NCI-H1092 treated with DMSO at 0.1 percent for 48 hours (cell line): ENCODE results near the gene TFAP2C.
"Not testable (repeated sequence)": the region's sequence is repeated elsewhere in the genome, so short reads cannot be mapped to it uniquely, and the experiment has no call there.

Source experiments
- DNase-seq: peaks from one replicate; lab custom pipeline; 2025; lab: John Stamatoyannopoulos, UW

The TFAP2C gene

DNA sequence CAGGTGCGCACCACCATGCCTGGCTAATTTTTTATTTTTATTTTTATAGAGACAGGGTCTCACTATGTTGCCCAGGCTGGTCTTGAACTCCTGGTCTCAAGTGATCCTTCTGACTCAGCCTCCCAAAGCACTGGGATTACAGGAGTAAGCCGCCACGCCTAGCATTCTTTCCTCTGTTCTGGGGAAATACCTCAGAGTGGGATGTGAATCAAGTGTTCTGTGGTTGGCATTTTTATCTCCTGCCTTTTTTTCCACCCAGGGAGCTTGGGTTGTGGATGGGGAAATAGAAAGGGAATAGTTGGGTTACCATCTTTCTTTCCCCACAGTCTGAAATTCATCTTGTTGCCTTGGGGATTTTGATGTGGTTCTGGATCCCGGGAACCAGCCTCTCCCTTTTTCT, 24.1 kb downstream of the TFAP2C start:
- no peak for DNase-seq

DNA sequence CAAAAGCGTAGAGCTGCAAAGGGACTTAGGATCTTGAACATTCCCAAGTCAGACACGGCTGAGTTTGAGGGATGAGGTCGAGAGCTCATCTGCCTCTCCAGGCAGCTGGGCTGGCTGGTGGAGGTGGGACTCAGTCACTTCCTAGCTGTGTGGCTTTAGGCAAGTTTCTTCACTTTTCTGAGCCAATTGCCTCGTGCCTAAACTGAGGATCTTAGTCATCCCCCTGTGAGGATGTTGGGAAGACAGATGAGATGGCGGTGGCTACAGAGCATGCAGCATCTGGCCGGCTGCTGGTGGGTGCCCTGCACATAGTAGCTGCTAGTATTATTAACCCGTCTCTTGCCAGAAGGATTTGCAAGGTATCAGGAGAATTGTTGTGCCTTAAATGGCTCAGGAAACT, 27.5 kb downstream of the TFAP2C start:
- DNase-seq, result no peak

DNA sequence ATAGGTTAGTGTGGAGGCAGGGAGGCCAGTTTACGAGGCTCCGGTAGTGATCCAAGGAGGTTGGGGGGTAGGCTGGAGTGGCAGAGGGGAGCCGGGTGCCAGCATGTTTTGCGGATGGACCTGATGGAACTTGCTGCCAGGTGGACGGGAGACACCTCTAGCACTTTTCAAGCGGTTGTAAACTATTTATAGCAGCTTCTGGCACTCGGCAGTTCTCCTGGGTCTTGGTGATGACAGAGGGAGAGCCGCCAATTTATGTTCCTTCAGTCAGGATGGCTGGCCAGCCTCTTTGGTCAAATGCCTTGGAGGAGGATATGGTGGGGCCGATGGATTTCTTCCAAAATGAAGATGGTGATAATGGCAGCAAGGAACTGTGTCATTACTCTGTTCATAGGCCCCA, 28.8 kb downstream of the TFAP2C start:
- DNase-seq, result no peak

DNA sequence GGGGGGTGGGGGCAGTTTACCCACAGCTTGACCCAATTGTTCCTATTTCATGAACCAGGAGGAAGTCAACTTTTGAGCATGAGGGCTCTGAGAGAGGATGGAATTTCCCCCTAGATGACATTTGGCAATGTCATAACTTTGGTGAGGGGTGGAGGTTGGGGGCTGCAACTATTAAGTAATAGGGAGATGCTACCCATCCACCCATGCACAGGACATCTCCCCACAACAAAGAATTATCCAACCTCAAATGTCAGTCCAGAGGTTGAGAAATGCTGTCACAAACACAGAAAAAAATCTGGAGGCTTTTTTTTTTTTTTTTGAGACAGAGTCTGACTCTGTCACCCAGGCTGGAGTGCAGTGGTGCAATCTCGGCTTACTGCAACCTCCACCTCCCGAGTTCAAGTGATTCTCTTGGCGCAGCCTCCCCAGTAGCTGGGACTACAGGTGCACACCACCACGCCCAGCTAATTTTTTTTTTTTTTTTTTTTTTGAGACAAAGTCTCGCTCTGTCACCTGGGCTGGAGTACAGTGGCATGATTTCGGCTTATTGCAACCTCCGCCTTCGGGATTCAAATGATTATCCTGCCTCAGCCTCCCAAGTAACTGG, 29.3 kb downstream of the TFAP2C start:
- not testable (repeated sequence) for DNase-seq

DNA sequence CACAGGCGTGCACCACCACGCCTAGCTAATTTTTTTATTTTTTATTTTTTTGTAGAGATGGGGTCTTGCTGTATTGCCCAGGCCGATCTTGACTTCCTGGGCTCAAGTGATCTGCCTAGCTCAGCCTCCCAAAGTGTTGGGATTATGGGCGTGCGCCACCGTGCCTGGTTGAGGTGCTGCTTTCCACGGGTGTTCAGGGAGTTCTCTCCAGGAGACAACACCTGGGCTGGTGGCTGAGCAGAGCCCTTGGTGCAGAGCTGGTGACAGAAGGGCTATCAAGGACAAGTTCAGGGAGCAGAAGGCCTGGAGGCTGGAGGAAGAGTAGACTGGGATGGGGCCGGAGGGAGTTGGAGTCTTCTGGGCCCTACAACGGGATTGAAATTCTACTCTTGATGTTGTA, 34.6 kb downstream of the TFAP2C start:
- no peak for DNase-seq

DNA sequence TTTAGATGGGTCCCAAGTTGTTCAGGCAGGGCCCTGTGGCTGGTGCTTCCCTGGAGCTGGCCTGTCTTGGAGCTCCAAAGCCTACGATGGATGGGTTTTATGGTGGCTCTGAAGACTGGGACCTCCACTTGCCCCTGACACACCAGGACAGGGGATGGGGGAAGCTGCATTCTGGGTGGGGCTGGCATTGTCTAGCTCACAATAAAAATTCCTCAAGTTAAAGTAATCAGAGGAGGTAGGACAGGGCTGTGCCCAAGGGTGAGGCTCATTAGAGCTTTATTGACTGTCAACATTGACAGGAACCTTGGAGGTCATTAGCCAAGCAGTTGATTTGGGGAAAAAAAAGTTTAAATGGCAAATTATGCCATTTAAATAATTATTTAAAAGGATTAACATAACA, 35.7 kb downstream of the TFAP2C start:
- no peak for DNase-seq

DNA sequence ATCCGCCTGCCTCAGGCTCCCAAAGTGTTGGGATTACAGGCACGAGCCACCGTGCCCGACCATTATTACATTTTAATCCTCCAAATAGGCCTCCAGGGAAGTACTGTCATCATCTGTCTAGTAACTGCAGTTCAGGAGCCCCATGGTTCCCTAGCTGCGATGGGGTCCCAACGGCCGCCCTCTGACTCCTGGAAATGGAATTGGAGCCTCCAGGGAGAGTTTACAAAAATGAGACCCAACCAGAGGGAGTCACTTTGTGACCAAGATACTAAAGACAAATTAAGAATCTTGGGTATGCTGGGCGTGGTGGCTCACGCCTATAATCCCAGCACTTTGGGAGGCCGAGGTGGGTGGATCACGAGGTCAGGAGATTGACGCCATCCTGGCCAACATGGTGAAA, 36.7 kb downstream of the TFAP2C start:
- no peak for DNase-seq

DNA sequence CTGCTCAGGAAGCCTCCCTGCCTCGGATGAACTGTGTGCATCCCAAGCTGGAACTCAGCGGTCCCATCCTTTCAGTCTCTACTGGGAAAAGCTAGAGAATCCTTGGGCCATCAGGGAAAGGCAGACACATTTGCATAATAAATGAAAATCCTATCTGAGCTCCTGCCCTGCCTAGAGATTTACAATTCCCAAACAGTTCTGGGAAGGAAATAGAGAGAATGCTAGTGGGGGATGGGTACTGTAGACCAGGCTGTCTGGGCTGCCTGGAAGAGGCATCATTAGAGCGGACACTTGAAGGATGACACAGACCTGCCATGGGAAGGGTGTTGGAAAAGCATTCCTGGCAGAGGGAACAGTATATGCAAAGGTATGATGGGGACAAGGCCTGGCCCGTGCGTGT, 44.3 kb downstream of the TFAP2C start:
- DNase-seq, result no peak

DNA sequence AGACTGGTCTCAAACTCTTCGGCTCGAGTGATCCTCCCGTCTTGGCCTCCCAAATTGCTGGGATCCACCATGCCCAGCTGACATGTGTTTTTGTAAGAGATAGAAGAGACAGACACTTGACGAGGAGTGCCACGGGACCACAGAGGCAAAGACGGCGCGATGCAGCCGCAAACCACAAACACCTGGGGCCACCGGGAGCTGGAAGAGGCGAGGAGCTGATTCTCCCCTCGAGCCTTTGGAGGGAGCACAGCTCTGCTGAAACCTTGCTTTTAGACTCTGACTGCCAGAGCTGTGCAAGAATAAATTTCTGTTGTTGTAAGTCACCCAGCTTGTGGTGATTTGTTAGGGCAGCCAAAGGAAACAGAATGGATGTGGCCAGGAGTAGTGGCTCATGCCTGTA, 46.9 kb downstream of the TFAP2C start:
- DNase-seq, result no peak

DNA sequence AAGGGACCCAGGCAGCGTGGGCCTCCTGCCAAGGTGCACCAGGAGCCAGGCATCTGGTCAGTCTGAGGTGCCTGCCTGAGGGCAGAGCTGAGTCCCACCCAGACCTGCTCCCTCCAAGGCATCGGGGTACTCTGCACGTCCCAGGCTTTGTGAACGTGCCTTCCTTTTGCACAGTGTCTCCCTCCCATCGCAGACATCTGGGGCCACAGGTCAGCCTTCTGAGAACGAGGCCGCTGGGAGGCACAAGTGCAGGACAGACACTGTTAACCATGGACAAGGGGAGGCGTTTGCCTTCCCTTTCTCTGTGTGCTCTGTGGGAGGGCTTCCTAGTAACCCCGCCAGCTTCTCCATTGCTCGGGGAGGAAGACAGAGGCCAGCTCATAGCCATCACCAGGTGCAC, 47.6 kb downstream of the TFAP2C start:
- DNase-seq, result no peak

DNA sequence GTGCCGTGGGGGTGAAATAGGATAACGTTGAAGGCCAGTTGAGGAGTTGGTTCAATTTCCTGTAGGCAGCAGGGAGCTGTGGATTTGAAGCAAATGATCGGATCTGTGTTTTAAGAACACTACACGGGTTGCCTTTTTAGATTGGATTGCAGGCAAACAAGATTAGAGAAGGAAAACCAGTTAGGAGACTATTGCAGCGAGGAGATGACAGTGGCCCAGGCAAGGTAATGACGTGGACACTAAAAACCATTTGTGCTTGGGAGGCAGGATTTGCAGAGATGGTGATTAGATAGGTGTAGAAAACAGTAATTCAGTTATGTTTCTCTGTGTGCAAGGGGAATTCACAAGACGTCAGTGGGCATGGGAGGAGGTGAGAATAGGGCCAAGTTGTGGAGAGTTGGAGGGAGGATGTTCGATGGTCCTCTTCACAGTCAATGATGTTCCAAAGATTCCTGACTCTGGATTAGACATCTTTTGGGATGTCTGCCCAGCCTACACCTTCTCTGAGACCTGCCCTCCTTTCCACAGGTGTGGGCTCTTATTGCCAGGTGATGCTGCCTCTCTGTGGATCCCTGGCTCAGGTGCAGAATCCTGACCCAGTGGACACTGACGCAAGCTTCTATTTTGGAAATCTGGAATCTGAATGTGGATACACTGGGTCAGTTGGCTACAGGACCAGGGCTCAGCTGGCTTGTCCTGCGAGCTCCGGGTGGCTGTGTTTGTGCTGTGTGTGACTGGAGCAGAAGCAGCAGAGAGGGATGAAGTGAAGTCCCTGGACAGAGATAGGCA, 54.2 kb downstream of the TFAP2C start:
- DNase-seq, result no peak

DNA sequence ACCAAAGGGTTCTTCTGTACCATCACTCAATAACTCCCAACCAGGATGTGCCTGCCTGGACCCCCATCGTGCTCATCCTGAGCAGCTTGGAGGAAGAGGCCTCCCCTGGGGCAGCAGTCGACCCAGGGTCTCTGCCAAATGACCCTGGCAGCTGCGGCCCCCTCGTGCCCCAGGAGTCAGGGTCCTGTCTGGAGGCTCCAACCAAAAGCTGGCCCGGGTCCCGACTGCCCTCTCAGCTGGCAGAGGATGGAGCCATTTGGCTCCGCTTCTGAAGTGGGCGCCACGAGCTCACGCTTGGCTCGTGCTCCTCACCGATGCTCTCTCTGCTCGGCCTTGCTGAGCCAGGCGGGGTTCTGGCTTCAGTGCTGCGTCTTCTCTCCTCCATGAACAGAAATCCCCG, 56.8 kb downstream of the TFAP2C start:
- DNase-seq, result no peak

DNA sequence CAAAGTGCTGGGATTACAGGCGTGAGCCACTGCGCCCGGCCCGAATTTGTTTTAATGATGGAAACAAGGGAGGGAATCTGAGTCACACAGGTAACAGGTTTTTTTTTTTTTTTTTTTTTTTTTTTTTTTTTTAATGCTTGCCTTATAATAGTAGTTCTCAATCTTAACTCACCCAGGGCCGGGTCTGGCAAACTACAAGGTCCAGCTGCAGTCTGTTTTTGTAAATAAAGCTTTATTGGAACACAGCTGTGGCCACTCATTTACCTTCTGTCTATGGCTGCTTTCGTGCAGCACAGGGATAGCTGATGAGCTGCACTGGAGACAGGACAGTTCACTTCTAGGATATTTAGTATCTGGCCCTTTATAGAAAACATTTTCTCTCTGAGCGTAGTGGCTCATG, 58.0 kb downstream of the TFAP2C start:
- no peak for DNase-seq

DNA sequence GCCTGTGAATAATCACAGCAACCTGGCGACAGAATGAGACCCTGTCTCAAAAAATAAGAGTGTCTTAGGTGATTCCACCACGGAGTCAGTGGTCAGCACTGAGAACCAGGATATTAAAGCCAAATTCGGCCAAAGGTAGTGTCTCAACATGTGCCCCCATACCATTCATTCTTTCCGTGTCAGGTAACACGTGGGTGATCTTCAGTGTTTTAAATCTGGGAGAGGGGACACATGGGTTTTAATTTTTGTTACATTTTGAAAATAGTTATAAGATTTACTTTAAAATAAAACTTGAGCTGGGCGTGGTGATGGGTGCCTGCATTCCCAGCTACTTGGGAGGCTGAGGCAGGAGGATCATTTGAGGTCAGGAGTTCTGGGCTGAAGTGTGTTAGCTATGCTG, 59.0 kb downstream of the TFAP2C start:
- DNase-seq, result no peak
